GM21526 (cell line): ENCODE results near the gene MEGF10.
"Not testable (repeated sequence)": the region's sequence is repeated elsewhere in the genome, so short reads cannot be mapped to it uniquely, and the experiment has no call there.

ENCODE experiments used
- ATAC-seq: cut with Tn5 transposase; IDR thresholded peaks from one replicate; pipeline ENCODE4 v1.9.1; 2021; ENCODE audit warnings: moderate library complexity; ENCODE audit not compliant: unreplicated experiment, low FRiP score

The MEGF10 gene

DNA sequence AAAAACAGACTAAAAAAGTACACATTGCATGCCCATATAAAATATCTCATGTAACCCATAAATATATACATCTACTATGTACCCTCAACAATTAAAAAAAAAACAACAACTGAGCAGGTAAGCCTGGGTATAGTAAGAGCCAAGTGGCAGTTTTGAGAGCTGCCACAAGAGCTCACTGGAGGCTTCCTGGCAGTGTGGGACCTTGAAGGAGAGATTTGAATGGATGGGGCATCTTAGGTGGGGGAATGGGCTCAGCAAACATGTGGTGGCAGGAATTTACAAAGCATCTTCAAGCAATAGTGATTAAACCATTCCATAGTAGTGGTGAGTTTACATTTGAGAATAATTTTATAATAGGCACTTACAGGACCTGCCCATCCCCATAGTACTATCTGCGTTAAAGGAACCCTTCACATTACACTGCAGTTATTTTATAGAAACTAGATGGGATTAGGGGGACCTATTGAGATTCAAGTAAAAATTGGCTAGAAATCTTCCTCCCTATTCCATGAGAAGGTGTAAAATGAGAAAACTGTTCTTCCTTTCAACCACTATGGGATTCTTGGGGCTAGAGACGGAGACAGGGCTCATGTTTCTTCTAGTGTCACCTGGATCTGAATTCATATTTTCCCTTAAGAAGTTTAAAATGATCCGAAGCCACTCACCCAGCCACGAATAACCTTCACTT lies 6.9 kb downstream of the MEGF10 start:
- ATAC-seq = no peak

- ATAC-seq = no peak
These were observed 7.4 kb downstream of the MEGF10 start for GRCh38 chr5:127298036-127298429.

GRCh38 chr5:127298656-127299055 lies 8.1 kb downstream of the MEGF10 start:
- ATAC-seq = no peak

DNA sequence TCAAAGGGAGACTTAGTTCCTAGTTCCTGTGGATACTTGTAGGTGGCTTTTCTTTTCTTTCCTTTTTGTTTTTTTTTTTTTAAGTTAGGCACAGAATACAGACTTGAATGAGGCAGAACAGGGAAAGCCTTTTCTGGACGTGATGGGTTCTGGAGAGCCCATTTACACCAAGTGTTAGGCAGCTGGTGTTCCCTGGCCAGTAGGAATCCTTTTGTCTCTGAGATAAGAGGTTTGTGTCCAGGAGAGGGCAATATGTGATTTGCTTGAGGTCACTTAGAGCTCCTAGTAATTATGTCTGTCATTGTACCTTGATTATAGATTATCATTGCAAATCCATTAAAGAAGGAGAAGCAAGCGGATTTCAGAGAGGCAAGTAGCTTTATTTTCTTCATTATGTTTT lies 9.1 kb downstream of the MEGF10 start:
- no peak for ATAC-seq

- no peak for ATAC-seq
These were observed 11.9 kb downstream of the MEGF10 start for GRCh38 chr5:127302509-127302908.

GRCh38 chr5:127303404-127303803 lies 12.8 kb downstream of the MEGF10 start:
- no peak for ATAC-seq

GRCh38 chr5:127305493-127305892 lies 14.9 kb downstream of the MEGF10 start:
- no peak for ATAC-seq

- ATAC-seq = no peak
These were observed 15.4 kb downstream of the MEGF10 start for GRCh38 chr5:127306036-127306435.

DNA sequence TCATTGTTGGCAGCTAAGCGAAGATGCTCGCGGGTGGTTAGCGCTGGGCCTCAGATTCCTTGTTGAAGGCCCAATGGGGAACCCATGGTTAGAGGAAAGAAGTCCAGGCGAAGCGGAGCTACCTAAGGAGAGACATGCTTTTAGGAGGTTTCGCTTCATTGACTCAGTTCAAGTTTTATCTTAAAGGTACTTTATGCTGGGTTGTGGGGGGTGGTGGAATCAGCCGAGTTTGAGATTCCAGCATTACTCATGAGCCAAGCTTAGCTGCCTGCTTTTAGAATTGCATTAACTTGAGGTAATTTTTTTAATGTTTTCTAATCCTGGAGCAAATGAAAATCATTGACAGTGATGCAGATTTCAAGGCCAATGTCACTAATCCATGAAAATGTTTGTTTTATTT lies 16.1 kb downstream of the MEGF10 start:
- no peak for ATAC-seq

DNA sequence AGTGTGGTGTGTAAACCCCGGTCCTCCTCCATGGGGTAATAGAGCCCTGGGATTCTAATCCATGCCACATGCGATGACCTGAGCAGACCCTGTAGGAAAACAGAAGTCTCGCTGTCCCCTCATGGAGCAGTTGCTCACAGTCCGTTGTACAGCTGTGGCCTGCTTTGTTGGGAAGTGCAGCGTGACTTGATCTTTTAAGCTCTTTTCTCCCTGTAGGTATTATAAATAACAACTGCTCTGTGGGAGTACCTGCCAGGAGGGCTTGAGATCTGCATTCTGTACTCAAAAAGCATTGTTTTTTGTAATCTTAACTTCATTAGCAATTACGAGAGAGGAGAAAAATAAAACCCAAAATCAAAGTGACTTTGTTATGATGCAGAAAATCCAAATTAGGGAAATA lies 17.3 kb downstream of the MEGF10 start:
- ATAC-seq = no peak

DNA sequence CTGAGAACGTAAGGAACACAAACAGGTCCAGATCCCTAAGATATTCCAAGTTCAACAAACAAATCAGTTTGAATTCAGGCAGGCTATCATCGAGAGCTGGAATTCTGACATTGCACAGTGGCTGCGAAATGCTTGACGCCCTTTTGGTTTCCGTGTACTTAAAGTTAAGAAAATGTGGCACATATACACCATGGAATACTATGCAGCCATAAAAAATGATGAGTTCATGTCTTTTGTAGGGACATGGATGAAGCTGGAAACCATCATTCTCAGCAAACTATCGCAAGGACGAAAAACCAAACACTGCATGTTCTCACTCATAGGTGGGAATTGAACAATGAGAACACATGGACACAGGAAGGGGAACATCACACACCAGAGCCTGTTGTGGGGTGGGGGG lies 17.7 kb downstream of the MEGF10 start:
- ATAC-seq = not testable (repeated sequence)

DNA sequence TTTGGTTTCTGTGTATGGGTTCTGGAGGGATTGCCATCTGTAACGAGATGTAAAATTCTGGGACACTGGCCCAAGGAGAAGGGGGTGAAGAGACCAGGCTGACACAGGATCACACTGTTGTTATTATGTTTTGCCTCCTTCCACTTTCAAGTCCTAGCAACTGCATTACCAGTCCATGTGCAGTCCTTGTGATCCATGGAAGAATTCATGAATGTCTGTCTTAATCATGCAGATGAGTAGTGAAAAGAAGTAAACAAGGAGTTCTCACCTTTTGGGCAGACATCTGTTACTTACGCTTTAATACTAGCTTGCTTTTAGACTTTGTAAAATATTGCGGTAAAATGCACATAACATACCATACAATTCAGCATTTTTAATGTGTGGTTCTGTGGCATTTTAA lies 18.3 kb downstream of the MEGF10 start:
- ATAC-seq = no peak

DNA sequence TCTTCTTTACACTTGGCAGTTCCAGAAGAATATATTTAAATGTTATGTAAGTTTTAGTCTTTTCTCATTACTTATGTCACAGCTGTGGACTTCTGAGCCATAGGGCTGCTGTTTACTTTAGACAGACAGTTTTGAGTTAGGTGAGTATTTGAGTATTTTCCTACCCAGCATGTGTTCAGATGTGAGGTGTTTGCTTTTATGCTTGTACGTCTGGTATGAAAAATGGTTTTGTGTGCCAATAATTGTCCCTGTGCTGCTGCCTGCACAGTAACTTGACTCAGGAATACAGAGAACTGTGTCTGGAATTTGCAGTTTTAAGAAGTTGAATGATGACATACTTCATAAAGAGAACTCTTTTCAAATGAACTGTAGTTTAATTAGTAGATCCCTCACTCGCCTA lies 20.8 kb downstream of the MEGF10 start:
- no peak for ATAC-seq

- ATAC-seq = no peak
These were observed 21.4 kb downstream of the MEGF10 start for GRCh38 chr5:127311781-127312525.

GRCh38 chr5:127313379-127313778 lies 22.8 kb downstream of the MEGF10 start:
- no peak for ATAC-seq

GRCh38 chr5:127313847-127314473 lies 23.4 kb downstream of the MEGF10 start:
- ATAC-seq = peak; percentile 96

GRCh38 chr5:127316011-127316410 lies 25.4 kb downstream of the MEGF10 start:
- no peak for ATAC-seq

- ATAC-seq = not testable (repeated sequence)
These were observed 26.8 kb downstream of the MEGF10 start for GRCh38 chr5:127317385-127317784.

DNA sequence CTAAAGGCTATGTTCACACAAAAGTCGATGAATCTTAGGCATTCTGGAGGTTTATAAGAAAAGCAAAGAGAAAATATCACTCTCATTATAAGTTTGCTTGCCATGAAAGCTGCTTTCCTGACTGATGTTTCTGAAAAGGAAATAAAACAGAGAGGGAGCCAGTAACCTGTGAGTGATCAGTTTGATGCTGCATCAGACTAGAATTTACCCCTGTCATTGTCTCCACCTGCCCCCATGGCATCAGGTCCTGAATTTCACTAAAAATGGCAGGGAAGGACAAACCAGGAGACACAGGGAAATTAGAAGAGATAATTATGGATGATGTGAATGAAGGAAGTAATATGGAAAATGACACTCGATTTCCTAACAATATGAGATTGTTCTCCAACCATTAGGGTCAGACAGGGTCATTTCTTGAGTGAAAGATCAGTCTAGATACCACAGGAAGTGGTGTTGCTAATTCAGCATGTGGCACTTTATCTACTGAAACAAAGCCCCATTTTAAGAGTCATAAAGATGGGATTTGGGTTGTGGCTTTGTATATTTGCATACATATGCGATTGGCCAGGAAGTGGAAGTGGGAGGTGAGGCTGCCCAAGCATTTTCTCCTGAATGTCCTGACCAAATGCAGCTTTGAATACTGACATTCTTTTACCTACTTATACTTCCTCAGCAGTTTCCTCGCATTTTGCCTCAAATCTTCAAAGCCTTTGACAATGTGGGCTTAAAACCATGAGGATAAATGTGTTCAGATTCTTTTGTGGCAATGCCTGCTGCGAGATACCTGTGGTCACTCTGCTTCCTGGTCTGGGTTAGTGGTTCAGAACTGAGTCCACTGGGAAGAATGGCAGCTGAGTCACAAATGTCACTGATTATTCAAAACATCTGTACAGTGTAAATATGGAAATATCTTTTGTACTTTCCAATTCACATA lies 29.7 kb downstream of the MEGF10 start:
- peak; percentile 96 for ATAC-seq

GRCh38 chr5:127321465-127321864 lies 30.9 kb downstream of the MEGF10 start:
- ATAC-seq = no peak

DNA sequence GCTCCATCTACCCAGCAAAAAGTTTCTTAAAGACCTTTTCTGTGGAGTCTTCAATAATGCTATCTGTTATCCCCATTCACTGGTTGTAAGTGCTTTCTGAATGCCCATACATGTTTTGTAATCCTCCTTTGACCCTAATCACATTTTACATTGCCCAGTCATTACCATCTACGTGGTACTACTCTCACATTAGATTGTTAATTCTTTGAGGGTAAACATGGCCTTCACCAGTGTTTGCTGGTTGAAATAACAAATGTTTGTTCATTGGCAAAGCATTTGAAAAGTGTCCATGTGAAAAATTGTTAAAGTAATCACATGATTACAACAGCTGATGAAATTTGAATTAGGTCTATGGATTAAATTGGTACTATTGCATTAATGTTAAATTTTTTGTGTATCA lies 31.8 kb downstream of the MEGF10 start:
- no peak for ATAC-seq
